OCI-LY3 (cell line): ENCODE data around the gene SPI1.

Experiments used
- H2AFZ ChIP-seq: fragments of 200-600, 300-600 bp; shearing (Covaris generic); 2 replicates; pipeline ENCODE4 v1.6.0; 2014; ENCODE audit warnings: antibody characterized with exemption, low read depth, low read length
- H3K27ac ChIP-seq: fragments of 200-600, 300-600 bp; sonication (generic); 2 replicates; pipeline ENCODE4 v1.5.1; 2014; ENCODE audit warnings: mild to moderate bottlenecking, low read length, moderate library complexity, mixed read lengths
- H3K27me3 ChIP-seq: fragments of 200-600, 300-600 bp; sonication (generic); 2 replicates; pipeline ENCODE4 v1.6.1; 2014; ENCODE audit warnings: low read depth, low read length, mixed read lengths
- H3K36me3 ChIP-seq: fragments of 200-600, 300-600 bp; sonication (generic); replicated peaks from 2 replicates; pipeline ENCODE3; 2014; ENCODE audit warnings: low read depth, low read length, mixed read lengths
- H3K4me1 ChIP-seq: fragments of 300-600, 200-600 bp; sonication (generic); 2 replicates; pipeline ENCODE4 v1.6.1; 2014; ENCODE audit warnings: low read length, mixed read lengths
- H3K4me2 ChIP-seq: fragments of 200-600, 300-600 bp; sonication (generic); 2 replicates; pipeline ENCODE4 v1.6.1; 2014; ENCODE audit warnings: low read length, mixed read lengths
- H3K4me3 ChIP-seq: fragments of 300-600, 200-600 bp; sonication (generic); 2 replicates; pipeline ENCODE4 v1.5.1; 2014; ENCODE audit warnings: antibody characterized with exemption, mild to moderate bottlenecking, low read length, moderate library complexity
- H3K79me2 ChIP-seq: fragments of 300-600, 200-600 bp; shearing (Covaris generic); 2 replicates; pipeline ENCODE4 v1.6.1; 2014; ENCODE audit warnings: mild to moderate bottlenecking, low read length, mixed read lengths
- H3K9ac ChIP-seq: fragments of 300-600, 200-600 bp; shearing (Covaris generic); 2 replicates; pipeline ENCODE4 v1.6.0; 2014; ENCODE audit warnings: mild to moderate bottlenecking, low read length, moderate library complexity
- H3K9me3 ChIP-seq: fragments of 200-600, 300-600 bp; shearing (Covaris generic); 2 replicates; pipeline ENCODE4 v1.6.1; 2014; ENCODE audit warnings: low read length, mixed read lengths; ENCODE audit not compliant: insufficient read depth
- H4K20me1 ChIP-seq: fragments of 200-600, 300-600 bp; sonication (generic); 2 replicates; pipeline ENCODE4 v1.6.1; 2016; ENCODE audit warnings: low read length, mixed read lengths; ENCODE audit not compliant: insufficient read depth
- EZH2phosphoT487 ChIP-seq: fragments of 200-600 bp; shearing (Covaris generic); IDR thresholded peaks from 2 replicates; pipeline ENCODE4 v1.6.1; 2018; ENCODE audit warnings: antibody characterized with exemption, mixed run types, low read depth
- TF ChIP-seq, protein P1 (sequence below): fragments of 200-600, 300-600 bp; sonication (generic); IDR thresholded peaks from 2 replicates; pipeline ENCODE4 v1.5.1; 2014; ENCODE audit warnings: antibody characterized with exemption, low read length, low read depth

The SPI1 gene

DNA sequence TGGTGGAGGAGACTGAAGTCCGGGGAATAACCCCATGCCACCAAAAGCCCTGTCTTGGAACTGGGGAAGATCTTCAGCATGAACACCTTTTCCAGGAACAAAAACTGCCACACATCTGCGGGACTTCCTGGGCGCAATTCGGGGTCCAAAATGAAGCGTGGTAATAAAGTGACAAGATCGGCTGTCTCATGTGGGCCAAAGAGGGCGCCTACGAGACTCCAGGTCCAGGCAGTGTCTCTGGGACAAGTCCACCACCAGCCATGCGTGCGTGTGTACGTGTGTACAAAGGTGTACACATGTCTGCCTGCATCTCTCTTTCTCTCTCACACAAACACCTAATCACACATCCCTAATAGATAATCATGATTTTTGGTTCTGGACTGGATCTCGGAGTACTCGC lies 16.9 kb downstream of the SPI1 start:
- peaks cover 9% of the 10 kb centered on the region for H3K36me3 ChIP-seq
- no peak overlapping the region for H2AFZ ChIP-seq
- H3K27me3 ChIP-seq = no peaks in the 10 kb centered on the region
- H3K9me3 ChIP-seq = no peaks in the 10 kb centered on the region
- H3K9ac ChIP-seq = no peak overlapping the region
- H4K20me1 ChIP-seq = peaks cover 10% of the 10 kb centered on the region; the same call in 1 of the 2 replicates
- no peak overlapping the region for H3K4me3 ChIP-seq
- 0 out of 2 replicates have a peak, but pooled peaks cover 6% of the 10 kb centered on the region for H3K79me2 ChIP-seq
- H3K4me1 ChIP-seq = no peaks in the 10 kb centered on the region
- no peak for TF ChIP-seq EZH2phosphoT487
- TF ChIP-seq, protein P1, sequence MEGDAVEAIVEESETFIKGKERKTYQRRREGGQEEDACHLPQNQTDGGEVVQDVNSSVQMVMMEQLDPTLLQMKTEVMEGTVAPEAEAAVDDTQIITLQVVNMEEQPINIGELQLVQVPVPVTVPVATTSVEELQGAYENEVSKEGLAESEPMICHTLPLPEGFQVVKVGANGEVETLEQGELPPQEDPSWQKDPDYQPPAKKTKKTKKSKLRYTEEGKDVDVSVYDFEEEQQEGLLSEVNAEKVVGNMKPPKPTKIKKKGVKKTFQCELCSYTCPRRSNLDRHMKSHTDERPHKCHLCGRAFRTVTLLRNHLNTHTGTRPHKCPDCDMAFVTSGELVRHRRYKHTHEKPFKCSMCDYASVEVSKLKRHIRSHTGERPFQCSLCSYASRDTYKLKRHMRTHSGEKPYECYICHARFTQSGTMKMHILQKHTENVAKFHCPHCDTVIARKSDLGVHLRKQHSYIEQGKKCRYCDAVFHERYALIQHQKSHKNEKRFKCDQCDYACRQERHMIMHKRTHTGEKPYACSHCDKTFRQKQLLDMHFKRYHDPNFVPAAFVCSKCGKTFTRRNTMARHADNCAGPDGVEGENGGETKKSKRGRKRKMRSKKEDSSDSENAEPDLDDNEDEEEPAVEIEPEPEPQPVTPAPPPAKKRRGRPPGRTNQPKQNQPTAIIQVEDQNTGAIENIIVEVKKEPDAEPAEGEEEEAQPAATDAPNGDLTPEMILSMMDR = no peak
- H3K4me2 ChIP-seq = no peak overlapping the region
- no peak overlapping the region for H3K27ac ChIP-seq

DNA sequence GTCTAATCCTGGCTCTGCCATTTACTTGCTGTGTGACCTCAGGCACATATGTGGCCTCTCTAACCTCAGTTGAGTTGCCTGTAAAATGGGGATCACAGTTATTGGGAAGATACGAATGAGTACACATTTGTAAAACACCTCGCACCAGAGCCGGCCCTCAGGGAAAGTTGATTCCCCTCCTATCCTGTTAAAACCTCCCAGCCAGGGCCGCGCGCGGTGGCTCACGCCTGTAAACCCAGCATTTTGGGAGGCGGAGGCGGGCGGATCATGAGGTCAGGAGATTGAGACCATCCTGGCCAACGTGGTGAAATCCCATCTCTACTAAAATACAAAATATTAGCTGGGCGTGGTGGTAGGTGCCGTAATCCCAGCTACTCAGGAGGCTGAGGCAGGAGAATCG lies 18.0 kb downstream of the SPI1 start:
- H3K36me3 ChIP-seq = peaks cover 11% of the 10 kb centered on the region
- H4K20me1 ChIP-seq = 0 out of 2 replicates have a peak, but pooled peaks cover 4% of the 10 kb centered on the region
- H3K27ac ChIP-seq = no peak overlapping the region
- H3K4me3 ChIP-seq = no peak overlapping the region
- H3K4me1 ChIP-seq = no peaks in the 10 kb centered on the region
- H3K9me3 ChIP-seq = no peaks in the 10 kb centered on the region
- TF ChIP-seq, protein P1 = no peak
- no peak for TF ChIP-seq EZH2phosphoT487
- H3K9ac ChIP-seq = no peak overlapping the region
- H3K27me3 ChIP-seq = no peaks in the 10 kb centered on the region
- no peaks in the 10 kb centered on the region for H3K79me2 ChIP-seq
- no peak overlapping the region for H2AFZ ChIP-seq
- H3K4me2 ChIP-seq = no peak overlapping the region

DNA sequence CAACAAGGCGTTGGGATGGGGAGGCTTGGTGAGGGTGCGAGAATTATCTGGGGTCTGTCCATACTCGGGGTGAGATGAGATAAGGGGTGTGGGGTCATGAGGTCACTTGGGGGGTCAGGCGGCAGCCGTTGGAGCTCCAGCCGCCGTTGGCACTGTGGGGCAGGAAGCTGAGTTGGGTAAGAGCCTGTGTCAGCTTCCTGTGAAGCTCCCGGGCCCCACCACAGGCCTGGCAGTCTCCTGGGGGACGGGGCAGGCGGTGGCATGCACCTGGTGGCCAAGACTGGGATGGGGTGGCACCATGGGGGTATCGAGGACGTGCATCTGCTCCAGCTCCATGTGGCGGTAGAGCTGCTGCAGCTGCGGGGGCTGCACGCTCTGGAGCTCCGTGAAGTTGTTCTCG lies 18.8 kb downstream of the SPI1 start:
- Histone ChIP-seq H3K4me3 (no peak overlapping the region), H3K4me2 (no peak overlapping the region), H3K79me2 (no peaks in the 10 kb centered on the region), H4K20me1 (0 out of 2 replicates have a peak, but pooled peaks cover 4% of the 10 kb centered on the region), H3K27ac (no peak overlapping the region), H2AFZ (no peak overlapping the region), H3K9me3 (no peaks in the 10 kb centered on the region), H3K4me1 (no peaks in the 10 kb centered on the region), H3K9ac (no peak overlapping the region), H3K27me3 (no peaks in the 10 kb centered on the region), H3K36me3 (peaks cover 11% of the 10 kb centered on the region)
- TF ChIP-seq, protein P1 = no peak
- no peak for TF ChIP-seq EZH2phosphoT487

DNA sequence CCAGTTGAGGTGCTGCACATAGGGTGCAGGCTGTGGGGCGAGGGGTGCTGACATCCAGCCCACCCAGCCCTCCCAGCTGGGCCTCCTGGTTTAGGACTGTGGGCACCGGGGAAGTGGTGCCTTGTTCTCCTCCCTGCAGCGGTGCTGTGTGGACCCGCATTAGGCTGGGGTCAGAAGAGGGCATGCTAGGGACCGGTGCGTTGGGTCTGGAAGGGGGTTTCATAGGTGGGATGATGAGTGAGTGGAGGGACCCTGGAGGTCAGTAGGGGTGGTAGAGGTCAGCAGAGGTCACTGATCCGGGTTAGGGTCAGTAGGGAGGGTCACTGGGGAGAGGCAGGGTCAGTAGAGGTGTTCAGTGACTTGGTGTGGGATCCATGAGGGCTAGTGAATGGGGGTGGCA lies 19.2 kb downstream of the SPI1 start:
- Histone ChIP-seq H2AFZ (no peak overlapping the region), H3K9ac (no peak overlapping the region), H4K20me1 (0 out of 2 replicates have a peak, but pooled peaks cover 4% of the 10 kb centered on the region), H3K4me2 (no peak overlapping the region), H3K27me3 (no peaks in the 10 kb centered on the region), H3K36me3 (peaks cover 11% of the 10 kb centered on the region), H3K27ac (no peak overlapping the region), H3K79me2 (no peaks in the 10 kb centered on the region), H3K4me1 (no peaks in the 10 kb centered on the region), H3K9me3 (no peaks in the 10 kb centered on the region), H3K4me3 (no peak overlapping the region)
- TF ChIP-seq EZH2phosphoT487 = no peak
- TF ChIP-seq, protein P1 = no peak
